ENCODE results near the gene RBPMS2. TPM values are rescaled to one million over a fixed set of nuclear protein-coding genes. Genes with fewer than 3 reads are reported as not detected.

RBPMS2 gene
- polyA plus RNA-seq, 1 donor (not counting 4 experiments of a cell fraction or from before 2014, with no cell fraction given), result not detected

DNA sequence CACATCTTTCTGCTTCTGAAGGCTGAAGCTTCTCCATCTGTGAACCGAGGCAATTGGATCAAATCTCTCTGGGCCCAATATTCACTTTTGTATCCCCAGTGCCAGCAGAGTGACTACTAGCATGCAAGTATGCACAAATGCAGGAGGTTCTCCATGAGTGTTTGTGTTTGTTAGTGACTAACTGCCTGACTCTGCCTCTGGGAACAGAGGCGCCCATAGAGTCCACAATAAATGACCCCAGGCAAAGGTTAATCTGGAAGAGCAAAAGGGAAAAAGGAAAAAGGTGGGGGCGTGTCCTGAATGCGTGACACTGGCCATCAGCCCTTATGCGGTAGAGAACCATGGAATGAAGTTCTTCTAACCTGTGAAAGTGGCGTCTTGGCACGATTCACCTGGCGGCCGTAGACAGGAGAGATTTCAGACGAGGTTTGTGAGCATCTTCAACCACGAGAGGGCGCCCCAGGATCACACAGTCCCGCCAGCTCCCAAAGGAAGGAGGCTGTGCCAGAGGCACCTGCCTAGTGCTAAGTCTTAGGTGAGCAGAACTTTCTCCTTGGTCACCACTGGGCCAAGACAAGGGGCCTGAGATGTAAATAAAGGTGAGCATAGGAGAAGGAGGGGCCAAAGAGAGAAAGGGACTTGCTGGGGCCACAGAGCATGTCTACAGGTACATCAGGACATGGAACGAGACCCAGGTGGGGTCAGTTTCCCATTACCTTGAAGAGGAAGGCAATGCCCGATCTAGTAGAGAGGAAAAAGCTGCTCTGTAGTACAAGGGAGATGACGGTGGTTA, 44.2 kb downstream of the RBPMS2 start:
- Histone ChIP-seq H3K27ac (ENCODE audit: control insufficient read depth, insufficient read depth, low read length) (no peak overlapping the region), H3K9me3 (ENCODE audit: control insufficient read depth, low read depth, low read length) (no peaks in the 10 kb centered on the region), H3K27me3 (ENCODE audit: control insufficient read depth, extremely low read depth, insufficient read depth, low read length) (no peaks in the 10 kb centered on the region), H3K9ac (ENCODE audit: control insufficient read depth, extremely low read depth, insufficient read depth, low read length) (no peak overlapping the region), H2AFZ (ENCODE audit: control insufficient read depth, low read length) (no peak overlapping the region), H4K20me1 (ENCODE audit: control insufficient read depth, extremely low read depth, insufficient read depth, low read length) (no peaks in the 10 kb centered on the region), H3K36me3 (ENCODE audit: control insufficient read depth in 2 of 2, extremely low read depth in 1 of 2, insufficient read depth in 2 of 2, low read length in 2 of 2) (no peaks in the 10 kb centered on the region), H3K4me1 (ENCODE audit: control insufficient read depth, extremely low read depth, insufficient read depth, low read length) (no peaks in the 10 kb centered on the region), H3K79me2 (ENCODE audit: control insufficient read depth, insufficient read depth, low read length) (no peaks in the 10 kb centered on the region), H3K9me1 (ENCODE audit: control insufficient read depth, extremely low read depth, insufficient read depth, low read length) (no peaks in the 10 kb centered on the region), H3K4me3 (ENCODE audit: control insufficient read depth in 2 of 3, extremely low read depth in 1 of 3, insufficient read depth in 2 of 3, low read depth in 1 of 3, low read length in 3 of 3) (no peak overlapping the region), H3K4me2 (ENCODE audit: control insufficient read depth, extremely low read depth, insufficient read depth, low read depth, low read length) (peak overlapping the region; percentile 58)
- FAIRE-seq (peak; percentile 71), DNase-seq (ENCODE audit: low read depth, low spot score) (peak; percentile 41)
- TF ChIP-seq, protein P1, sequence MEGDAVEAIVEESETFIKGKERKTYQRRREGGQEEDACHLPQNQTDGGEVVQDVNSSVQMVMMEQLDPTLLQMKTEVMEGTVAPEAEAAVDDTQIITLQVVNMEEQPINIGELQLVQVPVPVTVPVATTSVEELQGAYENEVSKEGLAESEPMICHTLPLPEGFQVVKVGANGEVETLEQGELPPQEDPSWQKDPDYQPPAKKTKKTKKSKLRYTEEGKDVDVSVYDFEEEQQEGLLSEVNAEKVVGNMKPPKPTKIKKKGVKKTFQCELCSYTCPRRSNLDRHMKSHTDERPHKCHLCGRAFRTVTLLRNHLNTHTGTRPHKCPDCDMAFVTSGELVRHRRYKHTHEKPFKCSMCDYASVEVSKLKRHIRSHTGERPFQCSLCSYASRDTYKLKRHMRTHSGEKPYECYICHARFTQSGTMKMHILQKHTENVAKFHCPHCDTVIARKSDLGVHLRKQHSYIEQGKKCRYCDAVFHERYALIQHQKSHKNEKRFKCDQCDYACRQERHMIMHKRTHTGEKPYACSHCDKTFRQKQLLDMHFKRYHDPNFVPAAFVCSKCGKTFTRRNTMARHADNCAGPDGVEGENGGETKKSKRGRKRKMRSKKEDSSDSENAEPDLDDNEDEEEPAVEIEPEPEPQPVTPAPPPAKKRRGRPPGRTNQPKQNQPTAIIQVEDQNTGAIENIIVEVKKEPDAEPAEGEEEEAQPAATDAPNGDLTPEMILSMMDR (optimal IDR thresholded peaks at IDR 0.05 in 1 of 3, IDR thresholded peaks at IDR 0.05 in 1 of 3, conservative IDR thresholded peaks at IDR 0.05 in 1 of 3; ENCODE audit: extremely low read depth in 1 of 3, insufficient read depth in 2 of 3, low read length in 3 of 3), result peak; percentile 90 to 93 (median 90)
- no peak for TF ChIP-seq EZH2 (IDR thresholded peaks at IDR 0.05; ENCODE audit: low read length)
- dilution Hi-C loops (cut with MboI; ENCODE audit: extremely low pct_ligation_motif_present, low sequenced_read_pairs), result no loop called here

DNA sequence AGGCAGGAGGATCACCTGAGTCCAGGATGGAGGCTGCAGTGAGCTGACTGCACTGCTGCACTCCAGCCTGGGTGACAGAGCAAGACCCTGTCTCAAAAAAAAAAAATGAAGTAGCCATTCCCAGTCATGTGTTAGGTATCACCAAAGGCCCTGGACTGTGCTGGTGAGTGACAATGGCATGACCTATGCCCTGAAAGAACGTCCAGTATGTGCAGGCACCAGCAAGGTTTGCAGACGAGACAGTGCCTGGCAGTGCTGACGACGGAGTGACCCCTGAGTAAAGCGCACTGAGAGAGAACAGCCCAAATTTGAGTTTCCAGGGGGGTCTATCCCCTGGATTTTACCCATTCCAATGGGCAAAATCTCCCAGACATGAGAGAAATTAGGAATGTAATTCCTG, 45.2 kb downstream of the RBPMS2 start:
- Histone ChIP-seq H3K4me2 (ENCODE audit: control insufficient read depth, extremely low read depth, insufficient read depth, low read depth, low read length) (no peak overlapping the region), H3K9me3 (ENCODE audit: control insufficient read depth, low read depth, low read length) (no peaks in the 10 kb centered on the region), H3K9ac (ENCODE audit: control insufficient read depth, extremely low read depth, insufficient read depth, low read length) (no peak overlapping the region), H3K36me3 (ENCODE audit: control insufficient read depth in 2 of 2, extremely low read depth in 1 of 2, insufficient read depth in 2 of 2, low read length in 2 of 2) (no peaks in the 10 kb centered on the region), H3K79me2 (ENCODE audit: control insufficient read depth, insufficient read depth, low read length) (no peaks in the 10 kb centered on the region), H2AFZ (ENCODE audit: control insufficient read depth, low read length) (no peak overlapping the region), H3K9me1 (ENCODE audit: control insufficient read depth, extremely low read depth, insufficient read depth, low read length) (no peaks in the 10 kb centered on the region), H3K4me3 (ENCODE audit: control insufficient read depth in 2 of 3, extremely low read depth in 1 of 3, insufficient read depth in 2 of 3, low read depth in 1 of 3, low read length in 3 of 3) (no peak overlapping the region), H3K27me3 (ENCODE audit: control insufficient read depth, extremely low read depth, insufficient read depth, low read length) (no peaks in the 10 kb centered on the region), H4K20me1 (ENCODE audit: control insufficient read depth, extremely low read depth, insufficient read depth, low read length) (no peaks in the 10 kb centered on the region), H3K27ac (ENCODE audit: control insufficient read depth, insufficient read depth, low read length) (no peak overlapping the region), H3K4me1 (ENCODE audit: control insufficient read depth, extremely low read depth, insufficient read depth, low read length) (no peaks in the 10 kb centered on the region)
- no peak for TF ChIP-seq EZH2 (IDR thresholded peaks at IDR 0.05; ENCODE audit: low read length)
- TF ChIP-seq, protein P1 (optimal IDR thresholded peaks at IDR 0.05 in 1 of 3, IDR thresholded peaks at IDR 0.05 in 1 of 3, conservative IDR thresholded peaks at IDR 0.05 in 1 of 3; ENCODE audit: extremely low read depth in 1 of 3, insufficient read depth in 2 of 3, low read length in 3 of 3), result no peak
- dilution Hi-C loops (cut with MboI; ENCODE audit: extremely low pct_ligation_motif_present, low sequenced_read_pairs), result no loop called here
- no peak for DNase-seq (ENCODE audit: low read depth, low spot score)
- FAIRE-seq, result no peak

Measured in keratinocyte (primary cell).